Naive thymus-derived CD4-positive, alpha-beta T cell (primary cell): ENCODE data around the gene CREB3L2. TPM values are rescaled to one million over a fixed set of nuclear protein-coding genes. Genes with fewer than 3 reads are reported as not detected.

Experiments used
- ATAC-seq: fragments of 150-1000 bp; cut with Tn5 transposase; 2 replicates; pipeline ENCODE4 v1.10.0; 2021; ENCODE audit warnings: mild to moderate bottlenecking, moderate library complexity
- CTCF ChIA-PET: fragments of 350-600 bp; sonication (Branson Sonifier 250); formaldehyde crosslinking; loops from one replicate; lab custom pipeline; 2021; ENCODE audit warnings: antibody characterized with exemption; lab: Charles Lee
- POLR2A ChIA-PET: fragments of 350-600 bp; sonication (Branson Sonifier 250); formaldehyde crosslinking; loops from one replicate; lab custom pipeline; 2021; ENCODE audit warnings: antibody characterized with exemption, inconsistent platforms; lab: Charles Lee
- DNase-seq, 9 donors: peaks; one replicate each; pipeline versions ENCODE4 v3.0.0 to v3.0.0-alpha.2; 2020 to 2022; ENCODE audit warnings: mixed read lengths in 1 of 9
- H3K27ac ChIP-seq: one replicate; pipeline ENCODE4 v1.7.0; 2013; ENCODE audit warnings: mild to moderate bottlenecking, low read depth, low read length, moderate library complexity
- H3K27me3 ChIP-seq, 2 donors: one replicate each; pipeline ENCODE4 v1.7.0; 2013; ENCODE audit warnings: low read length in 2 of 2, mild to moderate bottlenecking in 2 of 2, moderate library complexity in 2 of 2; ENCODE audit not compliant: control insufficient read depth in 2 of 2, insufficient read depth in 2 of 2
- H3K36me3 ChIP-seq, 3 experiments: 1 replicate in 2 of 3; 2 replicates in 1 of 3; pipeline ENCODE4 v1.7.0; 2013; ENCODE audit warnings: low read length in 3 of 3, mild to moderate bottlenecking in 3 of 3, moderate library complexity in 1 of 3; ENCODE audit not compliant: insufficient read depth in 3 of 3, control insufficient read depth in 2 of 3
- H3K4me1 ChIP-seq, 2 donors: one replicate each; pipeline ENCODE4 v1.7.0; 2013; ENCODE audit warnings: low read length in 2 of 2, mild to moderate bottlenecking in 2 of 2, moderate library complexity in 1 of 2; ENCODE audit not compliant: control insufficient read depth in 2 of 2, insufficient read depth in 2 of 2
- H3K4me3 ChIP-seq: 2 replicates; pipeline ENCODE4 v1.7.0; 2013; ENCODE audit warnings: mild to moderate bottlenecking, low read length
- H3K9me3 ChIP-seq, 3 experiments: 1 replicate in 2 of 3; 2 replicates in 1 of 3; pipeline ENCODE4 v1.7.0; 2013; ENCODE audit warnings: low read length in 3 of 3; ENCODE audit not compliant: control insufficient read depth in 2 of 3
- H3K27ac Mint-ChIP-seq, 9 donors: one replicate each; pipeline ENCODE4 v1.8.0; 2020 to 2022; ENCODE audit warnings: mixed read lengths in 9 of 9, mild to moderate bottlenecking in 8 of 9, moderate library complexity in 5 of 9, inconsistent platforms in 2 of 9
- H3K27me3 Mint-ChIP-seq, 5 donors: one replicate each; pipeline ENCODE4 v1.8.0; 2021 to 2022; ENCODE audit warnings: mixed read lengths in 5 of 5, mild to moderate bottlenecking in 1 of 5
- H3K36me3 Mint-ChIP-seq, 5 donors: one replicate each; pipeline ENCODE4 v1.8.0; 2020 to 2022; ENCODE audit warnings: mixed read lengths in 5 of 5, mild to moderate bottlenecking in 3 of 5, inconsistent platforms in 1 of 5
- H3K4me1 Mint-ChIP-seq, 7 donors: one replicate each; pipeline ENCODE4 v1.8.0; 2020 to 2022; ENCODE audit warnings: mixed read lengths in 7 of 7, mild to moderate bottlenecking in 3 of 7, inconsistent platforms in 1 of 7
- H3K4me3 Mint-ChIP-seq, 10 donors: one replicate each; pipeline ENCODE4 v1.8.0; 2020 to 2022; ENCODE audit warnings: mild to moderate bottlenecking in 10 of 10, mixed read lengths in 10 of 10, moderate library complexity in 6 of 10, inconsistent platforms in 2 of 10
- H3K9me3 Mint-ChIP-seq, 11 donors: one replicate each; pipeline ENCODE4 v1.8.0; 2020 to 2022; ENCODE audit warnings: mixed read lengths in 11 of 11, mild to moderate bottlenecking in 4 of 11, inconsistent platforms in 1 of 11, moderate library complexity in 1 of 11
- intact Hi-C, 2 donors: fragments of 100-400 bp; cut with micrococcal nuclease; formaldehyde crosslinking; loops; one replicate each; pipeline ENCODE4 v1.15.1; 2023
- polyA plus RNA-seq, 2 donors: library from polyadenylated mRNA; unstranded; fragments of 300-500 nt; fragmentation: Illumina TruSeq; gene quantifications; one replicate each; pipeline ENCODE4 v1.2.3, GENCODE V29; 2021
- total RNA-seq, 6 experiments: library from RNA in 5 of 6; stranded (reverse) in 5 of 6; gene quantifications; 1 replicate in 5 of 6; 2 replicates in 1 of 6; pipeline ENCODE4 v1.2.3 and lab custom pipeline; 2021 to 2026

Gene CREB3L2
- total and polyA plus RNA-seq, 7 experiments from 2014 or later, result 5.3 to 46.2 (median 18.1) TPM

DNA sequence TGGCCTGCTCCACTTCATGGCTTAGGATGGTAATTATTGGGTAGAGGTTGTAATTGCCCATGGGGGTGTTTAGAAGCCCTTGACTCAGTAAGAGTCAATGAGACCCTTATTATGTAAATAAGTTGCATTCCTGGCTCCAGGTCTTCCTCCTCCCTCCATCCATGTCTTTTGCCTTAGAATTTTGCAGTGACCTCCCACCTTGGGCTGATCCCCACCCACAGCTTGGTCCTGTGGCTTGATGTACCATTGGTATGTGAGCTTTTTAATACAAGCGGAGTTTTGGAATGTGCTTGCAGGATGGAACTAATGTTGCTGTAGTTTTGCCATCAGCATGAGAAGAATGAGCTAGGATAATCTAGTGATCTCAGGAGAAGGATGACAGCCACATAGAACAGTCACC lies 81.9 kb downstream of the CREB3L2 start:
- Histone ChIP-seq H3K4me3 (no peak overlapping the region), H3K36me3 (peaks cover 0 to 5% (median 0%) of the 10 kb centered on the region in 3 experiments), H3K4me1 (no peaks in the 10 kb centered on the region), H3K27me3 (no peaks in the 10 kb centered on the region), H3K9me3 (no peaks in the 10 kb centered on the region), H3K27ac (no peak overlapping the region)
- no peak for ATAC-seq
- Mint-ChIP-seq H3K9me3 (no peaks in the 10 kb centered on the region), H3K36me3 (peaks cover 3 to 50% (median 41%) of the 10 kb centered on the region in 5 donors), H3K27me3 (no peaks in the 10 kb centered on the region), H3K27ac (no peak overlapping the region), H3K4me3 (no peak overlapping the region), H3K4me1 (peaks cover 13 to 45% (median 17%) of the 10 kb centered on the region in 7 donors)
- DNase-seq, result no peak
- intact Hi-C loops, result loop anchor here in 1 of 2 donors (5.0 kb wide), 1 partner anchor 82 kb away; the partner anchor contains the start of gene CREB3L2
- ChIA-PET CTCF (no interaction called here), POLR2A (no interaction called here)

GRCh38 chr7:137916980-137917645 lies 84.8 kb downstream of the CREB3L2 start:
- H3K4me1 ChIP-seq, result no peaks in the 10 kb centered on the region
- H3K9me3 ChIP-seq, result no peaks in the 10 kb centered on the region
- Mint-ChIP-seq H3K9me3 (no peaks in the 10 kb centered on the region), H3K36me3 (peaks cover 0 to 44% (median 36%) of the 10 kb centered on the region in 5 donors), H3K4me1 (peaks cover 5 to 34% (median 15%) of the 10 kb centered on the region in 7 donors), H3K4me3 (no peak overlapping the region), H3K27me3 (no peaks in the 10 kb centered on the region), H3K27ac (peak overlapping the region in 2 of 9 donors; percentile 13 to 23)
- H3K27me3 ChIP-seq, result no peaks in the 10 kb centered on the region
- no peak overlapping the region for H3K27ac ChIP-seq
- ATAC-seq, result no peak
- H3K4me3 ChIP-seq, result no peak overlapping the region
- H3K36me3 ChIP-seq, result peaks cover 0 to 8% (median 0%) of the 10 kb centered on the region in 3 experiments
- CTCF ChIA-PET, result interaction anchor here (1.4 kb wide), 1 partner anchor 9 kb away, joined by 4 read pairs; no protein-coding TSS in a partner anchor
- POLR2A ChIA-PET, result no interaction called here
- DNase-seq, result no peak
- intact Hi-C loops, result no loop called here

GRCh38 chr7:137916564-137916963 lies 85.3 kb downstream of the CREB3L2 start:
- ATAC-seq (no peak), DNase-seq (no peak)
- H3K4me1 ChIP-seq, result no peaks in the 10 kb centered on the region
- CTCF ChIA-PET, result interaction anchor here (1.4 kb wide), 1 partner anchor 9 kb away, joined by 4 read pairs; no protein-coding TSS in a partner anchor
- no peaks in the 10 kb centered on the region for H3K27me3 Mint-ChIP-seq
- H3K27ac Mint-ChIP-seq, result peak overlapping the region in 1 of 9 donors; percentile 26
- H3K4me3 Mint-ChIP-seq, result no peak overlapping the region
- POLR2A ChIA-PET, result no interaction called here
- no peaks in the 10 kb centered on the region for H3K9me3 Mint-ChIP-seq
- H3K4me1 Mint-ChIP-seq, result peaks cover 0 to 29% (median 11%) of the 10 kb centered on the region in 7 donors
- H3K36me3 Mint-ChIP-seq, result peaks cover 0 to 46% (median 33%) of the 10 kb centered on the region in 5 donors
- intact Hi-C loops, result no loop called here
- H3K9me3 ChIP-seq, result no peaks in the 10 kb centered on the region
- peaks cover 0 to 8% (median 0%) of the 10 kb centered on the region in 3 experiments for H3K36me3 ChIP-seq
- no peak overlapping the region for H3K4me3 ChIP-seq
- no peaks in the 10 kb centered on the region for H3K27me3 ChIP-seq
- no peak overlapping the region for H3K27ac ChIP-seq

DNA sequence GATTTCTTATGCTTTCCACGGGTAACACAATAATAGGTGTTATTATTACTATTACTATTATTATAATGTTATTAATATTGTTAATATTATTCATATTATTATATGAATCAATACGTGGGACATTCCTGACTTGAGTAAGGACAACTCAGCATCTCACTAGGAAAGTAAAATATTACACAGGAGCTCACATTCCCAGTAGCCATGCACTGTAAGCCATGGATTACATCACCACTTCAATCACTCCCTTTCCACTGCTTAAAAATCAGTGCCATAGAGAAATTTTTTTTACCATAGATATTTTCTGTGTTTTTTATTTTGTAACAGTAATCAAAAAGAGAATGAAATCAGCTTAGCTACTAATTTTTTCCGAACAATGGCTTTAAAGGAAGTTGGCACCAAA lies 86.6 kb downstream of the CREB3L2 start:
- H3K36me3 ChIP-seq, result peaks cover 0 to 13% (median 0%) of the 10 kb centered on the region in 3 experiments
- intact Hi-C loops, result no loop called here
- no peak overlapping the region for H3K27ac Mint-ChIP-seq

DNA sequence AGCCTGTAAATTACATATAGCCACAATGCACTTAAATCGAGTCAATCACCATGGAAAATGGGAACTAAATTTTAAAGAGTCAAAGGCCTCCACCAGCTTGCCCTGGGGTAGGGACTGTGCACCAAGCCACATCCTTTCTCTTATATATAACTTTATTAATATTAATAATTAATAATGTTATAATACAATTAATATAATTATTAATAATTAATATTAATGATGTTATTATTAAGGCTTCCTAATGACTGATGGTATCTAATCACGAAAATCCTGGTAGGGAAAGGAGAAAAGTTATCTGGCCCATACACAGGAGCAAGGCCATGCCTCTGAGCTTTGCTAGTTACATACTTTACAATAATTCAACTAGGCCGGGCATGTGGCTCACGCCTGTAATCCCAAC lies 87.9 kb downstream of the CREB3L2 start:
- ChIA-PET POLR2A (no interaction called here), CTCF (interaction anchor here (1.5 kb wide), 1 partner anchor 10 kb away, joined by 5 read pairs; no protein-coding TSS in a partner anchor)
- Mint-ChIP-seq H3K27me3 (no peaks in the 10 kb centered on the region), H3K27ac (no peak overlapping the region), H3K36me3 (peaks cover 3 to 54% (median 31%) of the 10 kb centered on the region in 5 donors), H3K4me3 (no peak overlapping the region), H3K9me3 (no peaks in the 10 kb centered on the region), H3K4me1 (peaks cover 0 to 17% (median 0%) of the 10 kb centered on the region in 7 donors)
- Histone ChIP-seq H3K4me1 (no peaks in the 10 kb centered on the region), H3K27ac (no peak overlapping the region), H3K27me3 (no peaks in the 10 kb centered on the region), H3K9me3 (no peaks in the 10 kb centered on the region), H3K4me3 (no peak overlapping the region), H3K36me3 (peaks cover 0 to 18% (median 0%) of the 10 kb centered on the region in 3 experiments)
- DNase-seq, result no peak
- no peak for ATAC-seq
- intact Hi-C loops, result no loop called here

More for the DNA sequence above, 86.6 kb downstream of the CREB3L2 start:
- DNase-seq (no peak), ATAC-seq (no peak)
- no peaks in the 10 kb centered on the region for H3K27me3 Mint-ChIP-seq
- H3K4me3 ChIP-seq, result no peak overlapping the region
- H3K36me3 Mint-ChIP-seq, result peaks cover under 1 to 44% (median 28%) of the 10 kb centered on the region in 5 donors
- H3K4me3 Mint-ChIP-seq, result no peak overlapping the region
- CTCF ChIA-PET, result interaction anchor here (1.5 kb wide), 1 partner anchor 12 kb away, joined by 5 read pairs; no protein-coding TSS in a partner anchor
- H3K9me3 Mint-ChIP-seq, result no peaks in the 10 kb centered on the region
- POLR2A ChIA-PET, result no interaction called here
- H3K27ac ChIP-seq, result no peak overlapping the region
- H3K4me1 ChIP-seq, result no peaks in the 10 kb centered on the region
- H3K27me3 ChIP-seq, result no peaks in the 10 kb centered on the region
- peaks cover 0 to 19% (median 0%) of the 10 kb centered on the region in 7 donors for H3K4me1 Mint-ChIP-seq
- no peaks in the 10 kb centered on the region for H3K9me3 ChIP-seq

DNA sequence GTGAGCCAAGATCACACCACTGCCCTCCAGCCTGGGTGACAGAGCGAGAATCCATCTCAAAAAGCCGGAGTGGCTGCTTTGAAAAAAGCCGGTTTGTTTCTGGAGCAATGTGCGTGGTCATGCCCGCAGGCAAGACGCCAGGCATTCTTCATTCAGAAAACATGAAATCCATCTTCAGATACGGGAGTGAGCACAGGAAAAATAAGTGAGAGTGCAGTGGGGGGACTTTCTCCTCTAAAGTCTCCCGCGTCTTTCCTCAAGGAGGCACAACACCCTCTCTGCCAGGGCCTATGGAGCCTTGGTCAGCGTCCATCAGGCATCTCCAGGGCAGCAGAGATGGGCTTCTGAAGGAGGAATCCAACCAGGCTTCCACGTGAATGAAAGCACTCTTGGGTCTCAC lies 92.8 kb downstream of the CREB3L2 start:
- Mint-ChIP-seq H3K36me3 (peaks cover 14 to 60% (median 35%) of the 10 kb centered on the region in 5 donors), H3K9me3 (peaks cover 0 to 5% (median 0%) of the 10 kb centered on the region in 11 donors), H3K4me1 (no peaks in the 10 kb centered on the region), H3K27me3 (no peaks in the 10 kb centered on the region), H3K27ac (no peak overlapping the region), H3K4me3 (no peak overlapping the region)
- Histone ChIP-seq H3K27ac (no peak overlapping the region), H3K4me3 (no peak overlapping the region), H3K27me3 (no peaks in the 10 kb centered on the region), H3K36me3 (peaks cover 0 to 39% (median 9%) of the 10 kb centered on the region in 3 experiments), H3K9me3 (no peaks in the 10 kb centered on the region), H3K4me1 (no peaks in the 10 kb centered on the region)
- ChIA-PET CTCF (no interaction called here), POLR2A (no interaction called here)
- ATAC-seq (no peak), DNase-seq (no peak)
- intact Hi-C loops, result no loop called here
